ENCODE data around the gene TBC1D26. TPM values are rescaled to one million over a fixed set of nuclear protein-coding genes. Genes with fewer than 3 reads are reported as not detected.
"Not testable (repeated sequence)": the region's sequence is repeated elsewhere in the genome, so short reads cannot be mapped to it uniquely, and the experiment has no call there.

The TBC1D26 gene
- total RNA-seq, 6 experiments from 2014 or later = not detected

GRCh38 chr17:15733174-15733789, 1.2 kb downstream of the TBC1D26 start:
- H3K36me3 Mint-ChIP-seq (ENCODE audit: low read depth); H3K9me3 Mint-ChIP-seq; H3K4me1 Mint-ChIP-seq (ENCODE audit: low read depth); H3K27me3 Mint-ChIP-seq (ENCODE audit: insufficient read depth); H3K27ac Mint-ChIP-seq; DNase-seq; H3K4me3 Mint-ChIP-seq: not testable (repeated sequence)

GRCh38 chr17:15736578-15736977, 4.5 kb downstream of the TBC1D26 start:
- DNase-seq; H3K9me3 Mint-ChIP-seq; H3K4me3 Mint-ChIP-seq; H3K36me3 Mint-ChIP-seq (ENCODE audit: low read depth); H3K27me3 Mint-ChIP-seq (ENCODE audit: insufficient read depth); H3K27ac Mint-ChIP-seq; H3K4me1 Mint-ChIP-seq (ENCODE audit: low read depth): not testable (repeated sequence)

- H3K27me3 Mint-ChIP-seq (ENCODE audit: insufficient read depth) = peaks cover 4% of the 10 kb centered on the region; the same call in 1 of the 2 replicates
- TF ChIP-seq CTCF (IDR thresholded peaks at IDR 0.05) = no peak
Observed at GRCh38 chr17:15738066-15738465, 6.0 kb downstream of the TBC1D26 start.

GRCh38 chr17:15739259-15739658, 7.2 kb downstream of the TBC1D26 start:
- not testable (repeated sequence) for H3K36me3 Mint-ChIP-seq (ENCODE audit: low read depth)

More at GRCh38 chr17:15738066-15738465, 6.0 kb downstream of the TBC1D26 start:
- Mint-ChIP-seq H3K4me1 (ENCODE audit: low read depth) (no peaks in the 10 kb centered on the region), H3K27ac (no peak overlapping the region), H3K4me3 (no peak overlapping the region), H3K36me3 (ENCODE audit: low read depth) (no peaks in the 10 kb centered on the region), H3K9me3 (no peaks in the 10 kb centered on the region; the same call in none of the 2 replicates)
- DNase-seq = no peak

GRCh38 chr17:15740041-15740440, 8.0 kb downstream of the TBC1D26 start:
- H3K27me3 Mint-ChIP-seq (ENCODE audit: insufficient read depth); H3K27ac Mint-ChIP-seq; H3K4me1 Mint-ChIP-seq (ENCODE audit: low read depth); DNase-seq; H3K9me3 Mint-ChIP-seq; H3K4me3 Mint-ChIP-seq; H3K36me3 Mint-ChIP-seq (ENCODE audit: low read depth): not testable (repeated sequence)

More at GRCh38 chr17:15739259-15739658, 7.2 kb downstream of the TBC1D26 start:
- H3K27ac Mint-ChIP-seq; H3K27me3 Mint-ChIP-seq (ENCODE audit: insufficient read depth); H3K4me1 Mint-ChIP-seq (ENCODE audit: low read depth); DNase-seq; H3K4me3 Mint-ChIP-seq; H3K9me3 Mint-ChIP-seq: not testable (repeated sequence)

GRCh38 chr17:15740570-15741120, 8.6 kb downstream of the TBC1D26 start:
- Mint-ChIP-seq H3K36me3 (ENCODE audit: low read depth) (no peaks in the 10 kb centered on the region), H3K4me3 (no peak overlapping the region), H3K27ac (no peak overlapping the region), H3K9me3 (no peaks in the 10 kb centered on the region; the same call in none of the 2 replicates), H3K4me1 (ENCODE audit: low read depth) (no peaks in the 10 kb centered on the region), H3K27me3 (ENCODE audit: insufficient read depth) (peaks cover 4% of the 10 kb centered on the region)
- no peak for TF ChIP-seq CTCF (IDR thresholded peaks at IDR 0.05)
- no peak for DNase-seq

- Mint-ChIP-seq H3K4me3 (no peak overlapping the region), H3K36me3 (ENCODE audit: low read depth) (no peaks in the 10 kb centered on the region), H3K27me3 (ENCODE audit: insufficient read depth) (peaks cover 7% of the 10 kb centered on the region), H3K9me3 (no peaks in the 10 kb centered on the region; the same call in none of the 2 replicates), H3K27ac (no peak overlapping the region), H3K4me1 (ENCODE audit: low read depth) (no peaks in the 10 kb centered on the region)
- TF ChIP-seq CTCF (IDR thresholded peaks at IDR 0.05) = no peak
- DNase-seq = no peak
Observed at GRCh38 chr17:15741624-15742023, 9.5 kb downstream of the TBC1D26 start.
